IPS-NIHi7 (cell line): Measurements from ENCODE around the gene IL1A.

Experiments used
- DNase-seq: peaks from one replicate; pipeline ENCODE4 v3.0.0; 2012; ENCODE audit warnings: mixed read lengths; ENCODE audit errors: extremely low spot score

Gene IL1A

DNA sequence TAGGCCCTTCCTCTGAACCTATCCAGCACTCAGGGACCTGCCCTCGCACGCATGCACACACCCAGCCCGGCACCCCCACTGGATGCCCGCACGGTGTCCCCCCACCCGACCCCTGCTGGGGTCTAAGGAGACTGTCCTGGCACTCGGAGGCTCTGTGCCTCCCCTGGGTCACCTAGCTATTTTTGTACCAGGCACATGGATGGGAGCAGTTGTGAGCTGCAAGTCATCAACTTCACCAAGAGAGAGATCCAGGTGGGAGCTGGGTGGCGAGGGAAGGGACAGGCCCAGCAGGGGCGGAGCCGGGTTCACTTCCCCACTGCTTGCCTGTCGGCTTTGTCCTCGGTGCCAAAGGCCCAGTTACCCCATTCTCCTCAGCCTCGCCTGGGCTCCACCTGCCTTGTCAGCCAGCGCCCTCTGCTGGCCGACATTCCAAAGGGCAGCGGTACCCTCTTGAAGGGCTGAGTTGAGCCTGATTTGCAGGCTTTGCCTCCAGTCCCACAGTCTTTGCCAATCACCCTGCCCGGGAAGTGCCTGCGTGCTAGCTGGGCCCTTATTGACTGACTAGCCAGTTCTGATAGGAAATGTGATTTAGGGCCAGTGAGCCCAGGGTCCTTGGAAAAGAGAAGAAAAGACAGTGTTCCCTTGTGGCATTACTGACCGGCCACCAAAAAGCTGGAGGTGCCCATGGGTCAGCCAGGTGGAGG lies 57.7 kb downstream of the IL1A start:
- peak; percentile 98 for DNase-seq

DNA sequence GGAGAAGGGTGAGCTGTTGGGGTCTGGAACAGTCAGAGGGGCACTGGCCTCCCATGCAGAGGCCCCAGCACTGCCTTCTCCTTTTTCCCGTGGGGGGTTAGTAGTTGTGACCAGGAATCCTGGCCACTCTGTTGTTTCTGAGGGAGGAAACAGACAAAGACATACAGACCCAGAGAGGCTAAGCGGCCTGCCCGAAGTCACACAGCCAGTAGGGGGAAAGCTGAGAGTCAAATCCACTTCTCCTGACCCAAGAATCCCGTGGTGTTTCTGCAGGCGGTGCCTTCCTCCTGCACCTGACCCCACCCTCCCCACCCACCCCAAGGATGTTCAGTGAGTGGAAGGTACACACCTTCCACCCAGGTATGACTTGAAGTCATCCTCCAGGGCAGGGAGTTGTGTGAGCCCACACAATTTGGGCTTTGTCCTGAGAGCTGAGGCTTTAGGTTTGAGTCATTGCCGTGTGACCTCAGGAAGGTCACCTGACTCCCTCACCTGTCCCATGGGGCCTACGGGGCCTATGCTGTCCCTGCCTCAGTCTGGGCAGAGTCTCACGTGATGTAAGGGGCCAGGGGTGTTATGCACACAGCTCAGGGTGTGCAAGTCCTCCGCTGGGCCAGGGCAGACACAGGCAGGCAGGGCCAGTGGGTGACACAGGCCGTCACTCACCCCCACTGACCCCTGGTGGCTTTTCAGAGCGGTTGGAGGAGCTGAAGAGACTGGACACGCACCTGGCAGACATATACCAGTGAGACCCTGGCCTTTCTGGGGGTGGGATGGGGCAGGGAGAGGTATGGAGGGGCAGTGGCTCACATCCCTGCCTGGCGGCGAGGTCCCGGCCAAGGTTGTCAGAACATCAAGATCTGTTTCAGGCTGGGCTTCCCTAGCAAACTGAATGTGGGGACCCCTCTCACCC lies 58.5 kb downstream of the IL1A start:
- DNase-seq = no peak

DNA sequence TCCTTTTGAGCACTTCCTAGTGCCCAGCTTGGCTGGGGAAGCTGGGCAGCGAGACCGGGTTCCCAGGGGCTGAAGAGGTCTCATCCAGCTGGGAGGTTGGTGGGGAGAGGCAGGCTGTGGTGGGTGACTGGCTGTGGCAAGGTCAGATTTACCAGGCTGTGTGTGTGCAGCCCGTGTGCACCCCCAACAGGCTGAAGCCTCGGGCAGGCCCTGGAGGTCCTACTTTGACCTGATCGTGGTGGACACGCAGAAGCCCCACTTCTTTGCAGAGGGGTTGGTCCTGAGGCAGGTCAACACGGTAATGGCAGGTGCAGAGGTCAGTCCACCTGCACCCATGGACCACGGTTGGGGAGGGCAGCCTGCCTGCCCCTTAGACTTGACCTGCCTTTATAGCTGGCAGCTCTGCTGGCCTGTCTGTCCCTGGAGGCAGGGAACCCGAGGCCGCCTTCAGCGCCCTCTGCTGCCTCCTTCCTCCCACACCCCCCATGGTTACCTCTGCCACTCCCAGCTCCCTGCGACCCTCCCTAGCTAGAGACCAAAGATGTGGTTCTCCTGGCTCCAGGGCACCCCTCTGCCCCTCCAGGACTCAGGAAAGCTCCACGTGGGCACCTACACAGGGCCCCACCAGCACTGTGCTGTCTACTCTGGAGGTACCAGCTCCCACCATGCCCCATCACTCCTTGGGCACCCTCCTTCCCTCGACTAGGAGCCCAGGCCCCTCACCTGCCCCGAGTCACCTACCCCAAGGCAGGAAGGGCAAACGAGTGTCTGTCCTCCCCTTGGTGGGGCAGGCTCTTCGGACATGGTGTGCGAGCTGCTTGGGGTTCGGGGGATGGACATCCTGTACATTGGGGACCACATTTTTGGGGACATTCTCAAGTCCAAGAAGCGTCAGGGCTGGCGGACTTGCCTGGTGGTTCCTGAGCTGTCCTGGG lies 59.4 kb downstream of the IL1A start:
- peak; percentile 75 for DNase-seq

DNA sequence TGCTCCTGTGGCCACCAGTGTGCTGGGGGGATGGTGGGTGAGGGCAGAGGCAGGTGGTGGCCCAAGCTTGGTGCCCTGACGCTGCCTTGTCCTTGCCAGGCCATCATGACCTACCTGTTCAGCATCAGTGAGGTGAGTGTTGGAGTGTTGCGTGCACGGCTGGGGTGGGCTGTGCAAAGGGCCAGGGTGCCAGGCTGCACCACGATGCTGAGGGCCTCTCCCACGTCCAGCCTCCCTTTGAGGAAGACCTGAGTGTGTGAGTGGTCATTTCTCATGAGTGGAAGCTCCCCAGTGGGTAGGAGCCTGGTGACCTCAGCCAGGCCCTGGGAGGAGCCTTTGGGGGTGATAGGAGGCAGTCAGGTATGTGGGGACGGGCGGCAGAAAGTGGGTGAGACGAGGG lies 60.3 kb downstream of the IL1A start:
- DNase-seq = no peak
